ENCODE measurements around the gene TMEM61.

GRCh38 chr1:55038552-55038838 lies 58.1 kb downstream of the TMEM61 start:
- TF ChIP-seq MEF2A (IDR thresholded peaks at IDR 0.05; ENCODE audit: borderline replicate concordance, low read depth), result no peak
- TF ChIP-seq CTCF (IDR thresholded peaks at IDR 0.05), result no peak
- TF ChIP-seq POLR2AphosphoS5 (IDR thresholded peaks at IDR 0.05; ENCODE audit: low read depth, low read length), result no peak
- TF ChIP-seq NFIC (IDR thresholded peaks at IDR 0.05; ENCODE audit: borderline replicate concordance), result no peak
- TF ChIP-seq TAF1 (IDR thresholded peaks at IDR 0.05; ENCODE audit: borderline replicate concordance, low read depth, low read length), result no peak
- no peak for TF ChIP-seq PBX3 (IDR thresholded peaks at IDR 0.05)
- TF ChIP-seq REST (IDR thresholded peaks at IDR 0.05; ENCODE audit: low read depth, low read length), result no peak

Measured in SK-N-SH (cell line).